ENCODE results near the gene SLC9B1. TPM values are rescaled to one million over a fixed set of nuclear protein-coding genes. Genes with fewer than 3 reads are reported as not detected.
A peak's percentile ranks its signal among the peaks of the same experiment; 100 is the strongest.

Gene SLC9B1
- polyA plus RNA-seq, 1 donor (not counting 4 experiments of a cell fraction or from before 2014, with no cell fraction given) = 0.07 TPM

GRCh38 chr4:102868781-102869568 lies 150.5 kb downstream of the SLC9B1 start, which contains the start of gene CISD2:
Gene CISD2, plus strand, starts transcription at chr4:102868992. Its CDS starts 93 bp downstream, at chr4:102869085.
- FAIRE-seq = peak; percentile 5

GRCh38 chr4:102868153-102868780 lies 151.2 kb downstream of the SLC9B1 start:
- no peaks in the 10 kb centered on the region for H4K20me1 ChIP-seq (ENCODE audit: control insufficient read depth, extremely low read depth, insufficient read depth, low read length)
- no peaks in the 10 kb centered on the region for H3K27me3 ChIP-seq (ENCODE audit: control insufficient read depth, extremely low read depth, insufficient read depth, low read length)
- H3K4me2 ChIP-seq (ENCODE audit: control insufficient read depth, extremely low read depth, insufficient read depth, low read depth, low read length) = peak overlapping the region; percentile 59
- DNase-seq (ENCODE audit: low read depth, low spot score) = no peak
- H3K9me3 ChIP-seq (ENCODE audit: control insufficient read depth, low read depth, low read length) = no peaks in the 10 kb centered on the region
- peak overlapping the region; percentile 97 for H3K9ac ChIP-seq (ENCODE audit: control insufficient read depth, extremely low read depth, insufficient read depth, low read length)
- peak overlapping the region; percentile 98 for H3K27ac ChIP-seq (ENCODE audit: control insufficient read depth, insufficient read depth, low read length)
- peak overlapping the region; percentile 90 for H2AFZ ChIP-seq (ENCODE audit: control insufficient read depth, low read length)
- H3K9me1 ChIP-seq (ENCODE audit: control insufficient read depth, extremely low read depth, insufficient read depth, low read length) = no peaks in the 10 kb centered on the region
- H3K4me1 ChIP-seq (ENCODE audit: control insufficient read depth, extremely low read depth, insufficient read depth, low read length) = peaks cover 23% of the 10 kb centered on the region
- no peak for FAIRE-seq
- H3K4me3 ChIP-seq (ENCODE audit: control insufficient read depth in 2 of 3, extremely low read depth in 1 of 3, insufficient read depth in 2 of 3, low read depth in 1 of 3, low read length in 3 of 3) = peak overlapping the region; percentile 70 to 94 (median 92)
- TF ChIP-seq EZH2 (IDR thresholded peaks at IDR 0.05; ENCODE audit: low read length) (no peak), CTCF (optimal IDR thresholded peaks at IDR 0.05 in 1 of 3, IDR thresholded peaks at IDR 0.05 in 1 of 3, conservative IDR thresholded peaks at IDR 0.05 in 1 of 3; ENCODE audit: extremely low read depth in 1 of 3, insufficient read depth in 2 of 3, low read length in 3 of 3) (no peak)
- H3K79me2 ChIP-seq (ENCODE audit: control insufficient read depth, insufficient read depth, low read length) = peaks cover 44% of the 10 kb centered on the region
- dilution Hi-C loops (cut with MboI; ENCODE audit: extremely low pct_ligation_motif_present, low sequenced_read_pairs) = no loop called here
- no peaks in the 10 kb centered on the region for H3K36me3 ChIP-seq (ENCODE audit: control insufficient read depth in 2 of 2, extremely low read depth in 1 of 2, insufficient read depth in 2 of 2, low read length in 2 of 2)

More at GRCh38 chr4:102868781-102869568, 150.5 kb downstream of the SLC9B1 start, which contains the start of gene CISD2:
- H4K20me1 ChIP-seq (ENCODE audit: control insufficient read depth, extremely low read depth, insufficient read depth, low read length) = no peaks in the 10 kb centered on the region
- TF ChIP-seq CTCF (optimal IDR thresholded peaks at IDR 0.05 in 1 of 3, IDR thresholded peaks at IDR 0.05 in 1 of 3, conservative IDR thresholded peaks at IDR 0.05 in 1 of 3; ENCODE audit: extremely low read depth in 1 of 3, insufficient read depth in 2 of 3, low read length in 3 of 3) = no peak
- no peak for TF ChIP-seq EZH2 (IDR thresholded peaks at IDR 0.05; ENCODE audit: low read length)
- H3K9me1 ChIP-seq (ENCODE audit: control insufficient read depth, extremely low read depth, insufficient read depth, low read length) = no peaks in the 10 kb centered on the region
- no peaks in the 10 kb centered on the region for H3K27me3 ChIP-seq (ENCODE audit: control insufficient read depth, extremely low read depth, insufficient read depth, low read length)
- peak within 1 kb of the TSS; percentile 98 for H2AFZ ChIP-seq (ENCODE audit: control insufficient read depth, low read length)
- H3K79me2 ChIP-seq (ENCODE audit: control insufficient read depth, insufficient read depth, low read length) = peaks cover 49% of the 10 kb centered on the region
- dilution Hi-C loops (cut with MboI; ENCODE audit: extremely low pct_ligation_motif_present, low sequenced_read_pairs) = no loop called here
- no peaks in the 10 kb centered on the region for H3K9me3 ChIP-seq (ENCODE audit: control insufficient read depth, low read depth, low read length)
- H3K9ac ChIP-seq (ENCODE audit: control insufficient read depth, extremely low read depth, insufficient read depth, low read length) = peak within 1 kb of the TSS; percentile 97
- peak; percentile 38 for DNase-seq (ENCODE audit: low read depth, low spot score)
- peak within 1 kb of the TSS; percentile 95 for H3K4me2 ChIP-seq (ENCODE audit: control insufficient read depth, extremely low read depth, insufficient read depth, low read depth, low read length)
- H3K4me3 ChIP-seq (ENCODE audit: control insufficient read depth in 2 of 3, extremely low read depth in 1 of 3, insufficient read depth in 2 of 3, low read depth in 1 of 3, low read length in 3 of 3) = peak within 1 kb of the TSS; percentile 70 to 94 (median 92)
- H3K4me1 ChIP-seq (ENCODE audit: control insufficient read depth, extremely low read depth, insufficient read depth, low read length) = peaks cover 23% of the 10 kb centered on the region
- peak within 1 kb of the TSS; percentile 98 for H3K27ac ChIP-seq (ENCODE audit: control insufficient read depth, insufficient read depth, low read length)
- H3K36me3 ChIP-seq (ENCODE audit: control insufficient read depth in 2 of 2, extremely low read depth in 1 of 2, insufficient read depth in 2 of 2, low read length in 2 of 2) = no peaks in the 10 kb centered on the region
